Panc1 (cell line): ENCODE results near the gene SLC36A4. TPM values are rescaled to one million over a fixed set of nuclear protein-coding genes. Genes with fewer than 3 reads are reported as not detected.

Experiments used
- ATAC-seq: fragments of 200-7000 bp; cut with Tn5 transposase; 2 replicates; pipeline ENCODE4 v1.9.1; 2020; ENCODE audit warnings: mild to moderate bottlenecking, moderate library complexity
- BruUV-seq: library from RNA; stranded (reverse); fragments of 400-500 nt; replicated peaks from 2 replicates; lab custom pipeline; 2021; lab: Mats Ljungman, UMichigan
- CTCF ChIA-PET: fragments of 300-600 bp; sonication (Branson Sonifier 250); formaldehyde crosslinking; loops from one replicate; lab custom pipeline; 2022; ENCODE audit warnings: antibody characterized with exemption; lab: Charles Lee
- POLR2A ChIA-PET: fragments of 300-600 bp; sonication (Branson Sonifier 250); formaldehyde crosslinking; loops from one replicate; lab custom pipeline; 2022; ENCODE audit warnings: antibody characterized with exemption; lab: Charles Lee
- DNase-seq: peaks from one replicate; pipeline ENCODE4 v3.0.0-alpha.2; 2010; ENCODE audit warnings: low read depth, low spot score
- H3K27ac ChIP-seq: 2 replicates; pipeline ENCODE4 v1.5.1; 2011; ENCODE audit warnings: mild to moderate bottlenecking, low read length, inconsistent platforms
- H3K27me3 ChIP-seq: fragments of 200-500 bp; sonication (Bioruptor generic); 2 replicates; pipeline ENCODE4 v1.6.0; 2014; ENCODE audit warnings: low read length, inconsistent platforms; ENCODE audit not compliant: control insufficient read depth, insufficient read depth
- H3K36me3 ChIP-seq: fragments of 200-500 bp; sonication (Bioruptor generic); 2 replicates; pipeline ENCODE4 v1.5.1; 2014; ENCODE audit warnings: inconsistent platforms, mild to moderate bottlenecking, low read length, moderate library complexity; ENCODE audit not compliant: control insufficient read depth, insufficient read depth
- H3K4me1 ChIP-seq: 2 replicates; pipeline ENCODE4 v1.5.1; 2011; ENCODE audit warnings: inconsistent platforms, mild to moderate bottlenecking, low read length, moderate library complexity; ENCODE audit not compliant: control insufficient read depth, insufficient read depth
- H3K4me3 ChIP-seq, 2 experiments: 2 replicates each; pipeline ENCODE4 v1.5.1; 2011 to 2012; ENCODE audit warnings: low read depth in 2 of 2, low read length in 2 of 2, mild to moderate bottlenecking in 2 of 2, inconsistent platforms in 1 of 2, moderate library complexity in 1 of 2
- H3K9me3 ChIP-seq: fragments of 200-500 bp; sonication (Bioruptor generic); 2 replicates; pipeline ENCODE4 v1.5.1; 2014; ENCODE audit warnings: low read depth, mild to moderate bottlenecking, inconsistent platforms, low read length, moderate library complexity; ENCODE audit not compliant: control insufficient read depth, insufficient read depth
- CTCF ChIP-seq: fragments of 450-650 bp; IDR thresholded peaks from 2 replicates; pipeline ENCODE4 v1.5.1; 2017; ENCODE audit warnings: mild to moderate bottlenecking
- POLR2AphosphoS5 ChIP-seq: IDR thresholded peaks from 2 replicates; pipeline ENCODE4 v1.6.1; 2012; ENCODE audit warnings: mild to moderate bottlenecking, low read depth, low read length, moderate library complexity
- SIN3A ChIP-seq: IDR thresholded peaks from 2 replicates; pipeline ENCODE4 v1.6.1; 2012; ENCODE audit warnings: low read depth, mild to moderate bottlenecking, low read length, moderate library complexity, borderline replicate concordance; ENCODE audit not compliant: insufficient read depth
- TCF7L2 ChIP-seq: IDR thresholded peaks from 2 replicates; pipeline ENCODE4 v1.6.1; 2011; ENCODE audit warnings: mild to moderate bottlenecking, low read depth, low read length, inconsistent platforms
- in situ Hi-C: cut with HindIII; loops from 2 replicates; pipeline ENCODE4 v1.10.0; 2016; ENCODE audit warnings: low sequenced_read_pairs, low pct_unique_long_range_greater_than_20kb
- intact Hi-C: fragments of 100-400 bp; cut with micrococcal nuclease; formaldehyde crosslinking; loops from one replicate; pipeline ENCODE4 v1.10.0; 2022; ENCODE audit not compliant: unreplicated experiment
- total RNA-seq: library from RNA; stranded (reverse); gene quantifications from one replicate; pipeline ENCODE4 v1.2.1, GENCODE V29; 2021; ENCODE audit not compliant: unreplicated experiment
- TF ChIP-seq, protein P1 (sequence below), 2 experiments: IDR thresholded peaks; 2 replicates each; pipeline ENCODE4 v1.6.1; 2011 to 2012; ENCODE audit warnings: low read depth in 2 of 2, control low read depth in 1 of 2, low read length in 1 of 2, mild to moderate bottlenecking in 1 of 2, moderate library complexity in 1 of 2; ENCODE audit not compliant: insufficient read depth in 1 of 2

SLC36A4 gene
- total RNA-seq, 1 experiment from 2014 or later, result 30.3 TPM

GRCh38 chr11:93219440-93219839 lies 21.6 kb upstream of the SLC36A4 start:
- DNase-seq, result no peak
- intact Hi-C loops, result no loop called here
- CTCF ChIA-PET, result no interaction called here
- no peak overlapping the region for H3K4me3 ChIP-seq
- peaks cover 17% of the 10 kb centered on the region for H3K27me3 ChIP-seq
- BruUV-seq, result no TSS peak
- no peaks in the 10 kb centered on the region for H3K9me3 ChIP-seq
- no peak for ATAC-seq
- POLR2A ChIA-PET, result no interaction called here
- H3K27ac ChIP-seq, result no peak overlapping the region
- TF ChIP-seq CTCF (no peak), POLR2AphosphoS5 (no peak), TCF7L2 (no peak)
- TF ChIP-seq, protein P1, sequence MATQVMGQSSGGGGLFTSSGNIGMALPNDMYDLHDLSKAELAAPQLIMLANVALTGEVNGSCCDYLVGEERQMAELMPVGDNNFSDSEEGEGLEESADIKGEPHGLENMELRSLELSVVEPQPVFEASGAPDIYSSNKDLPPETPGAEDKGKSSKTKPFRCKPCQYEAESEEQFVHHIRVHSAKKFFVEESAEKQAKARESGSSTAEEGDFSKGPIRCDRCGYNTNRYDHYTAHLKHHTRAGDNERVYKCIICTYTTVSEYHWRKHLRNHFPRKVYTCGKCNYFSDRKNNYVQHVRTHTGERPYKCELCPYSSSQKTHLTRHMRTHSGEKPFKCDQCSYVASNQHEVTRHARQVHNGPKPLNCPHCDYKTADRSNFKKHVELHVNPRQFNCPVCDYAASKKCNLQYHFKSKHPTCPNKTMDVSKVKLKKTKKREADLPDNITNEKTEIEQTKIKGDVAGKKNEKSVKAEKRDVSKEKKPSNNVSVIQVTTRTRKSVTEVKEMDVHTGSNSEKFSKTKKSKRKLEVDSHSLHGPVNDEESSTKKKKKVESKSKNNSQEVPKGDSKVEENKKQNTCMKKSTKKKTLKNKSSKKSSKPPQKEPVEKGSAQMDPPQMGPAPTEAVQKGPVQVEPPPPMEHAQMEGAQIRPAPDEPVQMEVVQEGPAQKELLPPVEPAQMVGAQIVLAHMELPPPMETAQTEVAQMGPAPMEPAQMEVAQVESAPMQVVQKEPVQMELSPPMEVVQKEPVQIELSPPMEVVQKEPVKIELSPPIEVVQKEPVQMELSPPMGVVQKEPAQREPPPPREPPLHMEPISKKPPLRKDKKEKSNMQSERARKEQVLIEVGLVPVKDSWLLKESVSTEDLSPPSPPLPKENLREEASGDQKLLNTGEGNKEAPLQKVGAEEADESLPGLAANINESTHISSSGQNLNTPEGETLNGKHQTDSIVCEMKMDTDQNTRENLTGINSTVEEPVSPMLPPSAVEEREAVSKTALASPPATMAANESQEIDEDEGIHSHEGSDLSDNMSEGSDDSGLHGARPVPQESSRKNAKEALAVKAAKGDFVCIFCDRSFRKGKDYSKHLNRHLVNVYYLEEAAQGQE (IDR thresholded peaks at IDR 0.05; ENCODE audit: insufficient read depth in 1 of 2, low read depth in 2 of 2, low read length in 1 of 2), result no peak
- H3K4me1 ChIP-seq, result no peaks in the 10 kb centered on the region
- H3K36me3 ChIP-seq, result no peaks in the 10 kb centered on the region
- in situ Hi-C loops, result no loop called here

DNA sequence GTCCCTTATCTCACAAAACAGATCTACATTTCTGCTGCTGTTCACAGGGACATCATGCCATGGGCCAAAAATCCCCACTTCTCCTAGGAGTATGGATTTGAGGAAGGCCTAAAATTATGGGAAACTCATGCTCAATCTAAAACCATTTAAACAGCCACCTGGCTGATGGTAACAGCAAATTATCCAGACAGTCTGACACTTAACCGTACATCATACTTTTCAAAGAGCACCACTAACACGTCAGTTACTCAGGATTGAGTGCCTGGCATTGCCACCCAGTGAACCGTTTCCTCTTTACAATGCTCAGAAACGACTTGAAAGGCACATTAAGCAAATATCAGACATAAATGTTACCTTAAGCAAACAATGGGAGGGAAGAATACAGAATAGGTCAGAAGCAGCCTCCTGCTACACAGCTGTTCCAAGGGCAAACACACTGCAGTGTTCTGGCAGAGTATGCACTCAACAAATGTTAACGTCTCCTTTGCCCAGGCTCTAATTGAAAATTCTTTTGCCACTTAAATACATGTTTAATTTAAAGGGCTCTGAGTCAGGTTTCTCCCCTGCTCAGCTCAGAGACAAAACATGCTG lies 18.8 kb upstream of the SLC36A4 start:
- TF ChIP-seq TCF7L2 (no peak), POLR2AphosphoS5 (no peak), SIN3A (no peak), CTCF (no peak)
- TF ChIP-seq, protein P1 (IDR thresholded peaks at IDR 0.05; ENCODE audit: insufficient read depth in 1 of 2, low read depth in 2 of 2, low read length in 1 of 2), result no peak
- no peaks in the 10 kb centered on the region for H3K36me3 ChIP-seq
- ATAC-seq, result no peak
- peaks cover 18% of the 10 kb centered on the region for H3K27me3 ChIP-seq
- CTCF ChIA-PET, result no interaction called here
- POLR2A ChIA-PET, result no interaction called here
- no peaks in the 10 kb centered on the region for H3K4me1 ChIP-seq
- H3K4me3 ChIP-seq, result no peak overlapping the region
- intact Hi-C loops (no loop called here), in situ Hi-C loops (no loop called here)
- no peak overlapping the region for H3K27ac ChIP-seq
- no peak for DNase-seq
- no TSS peak for BruUV-seq
- H3K9me3 ChIP-seq, result no peaks in the 10 kb centered on the region
